DND-41 (cell line): ENCODE results near the gene NFIB.

Source experiments
- CTCF ChIP-seq: IDR thresholded peaks from 2 replicates; pipeline ENCODE4 v1.5.1; 2012; ENCODE audit warnings: borderline replicate concordance, low read length, moderate library complexity, mild to moderate bottlenecking; ENCODE audit not compliant: poor library complexity, severe bottlenecking; ENCODE audit errors: extremely low read depth
- EZH2 ChIP-seq: IDR thresholded peaks from 3 replicates; pipeline ENCODE4 v1.6.1; 2012; ENCODE audit warnings: borderline replicate concordance, low read depth, mild to moderate bottlenecking, moderate library complexity, low read length, inconsistent platforms; ENCODE audit not compliant: severe bottlenecking

DNA sequence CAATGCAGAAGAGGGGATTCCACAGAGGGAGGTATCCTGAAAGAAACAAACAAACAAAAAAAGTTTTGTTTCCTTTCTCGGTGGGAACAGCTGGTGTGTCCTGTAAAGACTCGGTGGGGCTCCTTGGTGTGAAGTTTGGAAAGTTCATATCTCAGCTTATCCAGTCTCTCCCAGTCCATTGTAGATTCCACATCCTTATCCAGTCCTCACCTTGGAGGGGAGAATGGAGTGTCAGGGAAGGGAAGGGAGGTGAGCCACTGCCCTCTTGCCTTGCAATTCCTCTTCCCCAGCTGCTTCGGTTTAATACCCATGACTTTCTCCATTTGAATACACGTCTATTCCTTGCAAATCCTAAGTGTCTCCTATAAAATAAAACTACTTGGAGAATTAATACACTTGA, 234.5 kb downstream of the NFIB start:
- TF ChIP-seq CTCF, result no peak
- TF ChIP-seq EZH2, result no peak
